HG02763 (cell line): ENCODE measurements around the gene SLC5A10.
"Not testable (repeated sequence)": the region's sequence is repeated elsewhere in the genome, so short reads cannot be mapped to it uniquely, and the experiment has no call there.

Experiments
- ATAC-seq: cut with Tn5 transposase; IDR thresholded peaks from one replicate; pipeline ENCODE4 v1.9.1; 2021; ENCODE audit warnings: mild to moderate bottlenecking, moderate library complexity; ENCODE audit not compliant: unreplicated experiment

The SLC5A10 gene

DNA sequence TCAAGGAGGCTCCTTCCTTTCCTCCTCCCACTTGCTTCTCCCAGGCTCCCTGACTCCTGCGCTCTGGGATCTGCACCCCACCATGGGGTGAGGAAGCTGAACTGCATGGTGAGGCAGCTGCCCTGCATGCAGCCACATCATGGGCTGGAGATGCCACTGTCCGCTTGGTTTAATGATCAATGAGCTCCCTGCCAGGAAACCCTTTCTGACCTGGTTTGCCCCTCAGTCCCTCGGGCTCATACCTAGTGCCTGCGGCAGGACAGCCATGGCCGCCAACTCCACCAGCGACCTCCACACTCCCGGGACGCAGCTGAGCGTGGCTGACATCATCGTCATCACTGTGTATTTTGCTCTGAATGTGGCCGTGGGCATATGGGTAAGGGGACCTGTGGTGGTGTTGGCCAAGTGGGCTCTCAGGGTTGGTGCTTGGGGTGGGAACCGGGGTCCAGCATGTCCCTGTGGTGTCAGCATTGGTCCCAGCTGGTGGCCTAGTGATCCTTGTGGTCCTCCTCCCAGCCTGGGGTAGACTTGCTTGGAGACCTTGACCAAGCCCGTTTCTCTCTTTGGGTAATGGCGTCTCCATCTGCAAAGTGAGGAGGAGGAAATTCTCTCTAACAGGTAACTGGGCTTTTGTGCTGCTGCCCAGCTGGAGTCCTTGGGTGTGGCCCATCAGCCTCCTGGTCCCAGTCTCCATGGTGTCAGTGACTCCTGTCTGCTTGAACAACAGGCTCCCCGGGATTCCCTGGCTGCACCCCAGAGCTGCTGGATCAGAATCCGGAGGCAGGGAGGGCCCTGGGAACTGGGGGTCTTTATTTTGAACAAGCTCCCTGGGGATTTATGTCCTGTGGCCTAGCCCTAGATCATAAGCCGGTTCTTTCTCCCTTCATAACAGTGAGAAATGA is at the start of gene SLC5A10:
Gene SLC5A10 (plus strand): TSS at position 225 of the 902 bp plus-strand sequence. CDS start 41 bp downstream, at position 266.
- ATAC-seq = no peak

DNA sequence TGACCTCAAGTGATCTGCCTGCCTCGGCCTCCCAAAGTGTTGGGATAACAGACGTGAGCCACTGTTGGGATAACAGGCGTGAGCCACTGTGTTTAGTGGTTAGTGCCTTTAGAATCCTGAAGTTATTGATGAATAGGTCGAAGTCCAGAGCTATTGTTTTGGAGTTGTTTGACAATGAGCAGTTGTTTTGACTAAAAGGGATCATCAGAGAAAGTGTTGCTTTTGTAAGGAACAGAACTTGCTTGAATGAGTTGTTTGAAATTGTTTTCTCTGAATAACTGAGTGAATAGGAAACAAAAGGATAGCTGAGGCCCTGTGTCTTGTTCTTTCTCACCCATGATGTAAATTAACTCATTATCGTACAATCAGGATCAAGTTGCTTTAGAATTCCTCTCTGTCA is 47.5 kb upstream of the SLC5A10 start:
- no peak for ATAC-seq

DNA sequence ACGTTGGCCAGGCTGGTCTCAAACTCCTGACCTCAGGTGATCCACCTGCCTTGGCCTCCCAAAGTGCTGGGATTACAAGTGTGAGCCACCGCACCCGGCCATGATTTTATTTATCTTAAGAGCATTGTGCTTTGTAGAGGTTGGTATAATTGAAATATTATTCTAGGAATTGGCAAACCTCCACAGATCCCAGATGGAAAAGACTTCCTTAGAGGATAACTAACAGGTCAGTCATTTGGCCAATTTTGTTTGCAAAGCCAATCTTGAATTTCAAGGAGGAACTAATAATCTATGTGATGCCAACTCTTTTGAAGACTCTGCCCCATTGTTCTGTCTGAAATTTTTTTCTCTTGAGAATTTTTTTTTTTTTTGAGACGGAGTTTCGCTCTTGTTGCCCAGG is 46.7 kb upstream of the SLC5A10 start:
- no peak for ATAC-seq

DNA sequence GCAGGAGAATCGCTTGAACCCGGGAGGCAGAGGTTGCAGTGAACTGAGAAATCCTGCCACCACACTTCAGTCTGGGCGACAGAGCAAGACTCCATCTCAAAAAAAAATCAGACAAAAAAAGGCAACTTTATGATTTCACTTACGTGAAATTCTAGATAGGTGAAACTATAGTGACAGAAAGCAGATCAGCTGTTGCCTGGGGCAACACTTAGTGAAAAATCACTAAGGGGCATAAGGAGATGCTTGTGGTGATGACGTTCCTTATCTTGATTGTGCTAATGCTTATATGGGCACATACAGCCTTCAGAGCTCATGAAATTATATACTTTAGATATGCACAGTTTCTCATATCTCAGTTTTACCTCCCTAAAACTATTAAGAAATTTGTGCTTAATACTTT is 41.6 kb upstream of the SLC5A10 start:
- no peak for ATAC-seq

DNA sequence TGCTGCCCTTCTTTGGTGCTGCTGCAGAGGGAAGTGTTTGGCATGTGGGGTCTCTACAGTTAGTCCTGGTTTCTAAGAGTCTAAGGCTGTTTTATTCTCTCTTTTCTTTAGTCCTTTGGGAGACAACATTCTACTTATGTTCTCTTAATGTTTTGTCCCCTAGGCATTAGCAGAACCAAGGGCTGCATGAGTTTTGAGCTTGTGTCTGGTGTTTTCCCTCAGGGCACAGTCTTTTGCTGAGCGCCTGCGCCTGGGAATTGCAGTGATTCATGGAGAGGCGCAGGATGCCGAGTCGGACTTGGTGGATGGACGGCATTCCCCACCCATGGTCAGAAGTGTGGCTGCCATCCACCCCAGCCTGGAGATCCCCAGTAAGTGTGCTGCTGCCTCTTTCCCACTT is 41.1 kb upstream of the SLC5A10 start:
- ATAC-seq = no peak

DNA sequence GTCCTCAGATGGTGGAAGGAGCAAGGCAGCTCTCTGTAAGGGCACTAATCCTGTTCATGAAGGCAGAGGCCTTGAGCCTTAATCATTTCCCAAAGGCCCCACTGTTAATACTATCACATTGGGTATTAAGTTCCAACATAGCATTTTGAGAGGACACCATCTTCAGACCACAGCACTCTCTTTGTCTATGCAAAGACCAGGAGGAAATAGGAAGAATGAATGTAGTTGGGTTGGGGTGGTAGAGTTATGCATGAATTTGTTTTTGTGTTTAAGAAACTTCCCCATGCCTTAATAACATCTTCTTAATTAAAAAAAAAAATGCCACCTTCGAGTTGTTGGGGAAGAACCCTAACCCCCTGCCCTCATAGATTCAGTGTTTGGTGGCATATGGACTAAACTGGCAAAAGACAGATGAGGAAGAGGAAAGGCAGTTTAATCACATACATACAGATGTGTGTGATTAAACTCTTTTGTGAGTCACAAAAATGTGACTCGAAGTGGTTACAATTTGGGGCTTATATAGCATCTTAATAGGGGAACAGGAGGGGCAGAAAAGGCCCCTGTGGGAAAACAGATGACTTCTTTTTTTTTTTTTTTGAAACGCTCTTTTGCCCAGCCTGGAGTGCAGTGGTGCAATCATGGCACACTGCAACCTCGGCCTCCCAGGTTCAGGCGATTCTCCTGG is 35.0 kb upstream of the SLC5A10 start:
- no peak for ATAC-seq

DNA sequence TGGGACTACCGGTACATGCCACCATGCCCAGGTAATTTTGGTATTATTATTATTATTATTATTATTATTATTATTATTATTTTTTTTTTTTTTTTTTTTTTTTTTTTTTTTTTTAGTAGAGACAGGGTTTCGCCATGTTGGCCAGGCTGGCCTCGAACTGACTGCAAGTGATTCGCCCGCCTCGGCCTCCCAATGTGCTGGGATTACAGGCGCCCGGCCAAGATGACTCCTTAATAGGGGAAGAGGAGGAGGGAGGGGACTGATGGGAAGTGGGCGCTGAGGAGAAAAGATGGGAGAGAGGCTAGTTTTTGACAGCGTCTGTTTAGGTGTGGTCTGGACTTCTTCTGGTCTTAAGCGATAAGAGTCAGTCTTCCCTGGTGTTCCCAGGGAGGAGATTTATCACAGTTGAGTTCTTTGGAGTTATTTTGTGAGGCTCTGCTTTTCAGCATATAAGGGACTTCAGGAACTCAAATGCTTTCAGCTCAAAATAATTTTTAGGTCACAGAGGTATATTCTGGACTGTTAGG is 34.4 kb upstream of the SLC5A10 start:
- ATAC-seq = no peak

DNA sequence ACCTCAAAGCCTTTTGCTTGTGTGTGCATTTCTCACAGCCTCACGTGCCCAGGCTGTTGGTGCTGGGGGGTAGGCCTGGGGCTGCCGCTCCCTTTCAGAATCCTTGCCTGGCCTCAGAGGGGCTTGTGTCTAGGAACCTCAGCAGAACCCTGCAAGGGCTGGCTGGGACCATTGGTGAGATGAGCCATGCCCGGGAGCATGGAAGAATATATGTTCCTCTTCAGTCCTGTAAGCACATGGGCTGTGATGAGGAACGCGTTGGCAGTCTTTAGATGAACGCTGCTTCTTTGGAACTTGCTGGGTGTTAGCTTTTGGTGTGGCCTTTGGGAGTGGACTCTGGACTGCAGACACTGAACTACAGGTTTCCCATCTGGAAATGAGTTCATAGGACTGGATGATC is 32.0 kb upstream of the SLC5A10 start:
- no peak for ATAC-seq

DNA sequence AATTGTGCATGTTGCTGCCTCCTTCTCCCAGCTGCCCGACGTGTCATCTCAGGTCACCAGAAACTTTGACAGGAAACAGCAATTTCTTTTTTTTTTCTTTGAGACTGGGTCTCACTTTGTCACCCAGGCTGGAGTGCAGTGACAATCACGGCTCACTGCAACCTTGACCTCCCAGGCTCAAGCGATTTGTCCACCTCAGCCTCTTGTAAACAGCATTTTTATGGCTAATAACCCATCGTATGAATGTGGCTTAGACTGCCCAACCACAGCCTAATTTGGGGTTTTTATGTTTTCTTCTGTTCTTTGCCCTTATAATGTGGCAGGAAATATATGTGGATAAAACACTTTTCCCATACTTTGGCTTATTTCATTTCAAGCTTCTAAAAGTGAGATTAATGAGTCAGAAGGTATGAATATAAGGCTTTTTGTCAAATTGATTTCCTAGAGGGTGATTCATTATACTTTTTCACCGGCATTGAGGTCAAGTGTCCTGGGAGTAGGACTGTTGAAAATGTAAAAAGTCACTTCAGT is 31.0 kb upstream of the SLC5A10 start:
- peak; percentile 37 for ATAC-seq

DNA sequence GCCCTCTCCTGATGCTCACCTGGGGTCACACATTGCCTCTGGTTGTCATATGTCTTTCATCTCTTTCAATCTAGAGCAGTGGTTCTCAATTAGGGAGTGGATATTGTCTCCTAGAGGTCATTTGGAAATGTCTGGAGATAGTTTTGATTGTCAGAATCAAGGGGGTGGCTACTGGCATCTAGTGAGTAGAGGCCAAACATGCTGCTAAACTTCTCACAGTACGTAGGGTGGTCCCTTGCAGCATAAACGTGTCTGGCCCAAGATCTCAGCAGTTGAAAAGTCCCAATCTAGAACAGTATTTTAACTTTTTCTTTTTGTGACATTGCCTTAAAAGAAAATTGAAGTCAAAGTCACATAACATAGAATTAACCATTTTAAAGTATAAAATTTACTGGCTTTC is 30.5 kb upstream of the SLC5A10 start:
- ATAC-seq = no peak

DNA sequence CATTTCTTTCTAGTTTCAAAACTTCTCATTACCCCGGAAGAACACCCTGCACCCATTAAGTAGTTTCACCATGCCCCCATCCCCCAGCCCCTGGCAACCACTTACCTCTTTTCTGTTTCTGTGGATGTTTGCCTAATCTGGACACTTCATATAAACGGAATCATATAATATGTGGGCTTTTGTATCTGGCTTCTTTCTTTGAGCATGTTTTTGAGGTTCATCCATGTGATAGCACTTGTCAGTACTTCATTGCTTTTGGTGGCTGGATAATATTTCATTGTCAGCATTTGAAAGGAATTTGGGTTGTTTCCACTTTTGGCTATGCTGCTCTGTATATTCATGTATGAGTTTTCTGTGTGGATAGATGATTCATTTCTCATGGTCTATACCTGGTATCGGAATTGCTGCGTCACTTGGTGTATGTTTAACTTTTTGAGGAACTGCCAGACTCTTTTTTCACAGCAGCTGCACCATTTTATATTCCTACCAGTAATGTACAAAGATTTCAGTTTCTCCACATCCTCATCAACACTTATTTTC is 30.0 kb upstream of the SLC5A10 start:
- ATAC-seq = peak; percentile 67

DNA sequence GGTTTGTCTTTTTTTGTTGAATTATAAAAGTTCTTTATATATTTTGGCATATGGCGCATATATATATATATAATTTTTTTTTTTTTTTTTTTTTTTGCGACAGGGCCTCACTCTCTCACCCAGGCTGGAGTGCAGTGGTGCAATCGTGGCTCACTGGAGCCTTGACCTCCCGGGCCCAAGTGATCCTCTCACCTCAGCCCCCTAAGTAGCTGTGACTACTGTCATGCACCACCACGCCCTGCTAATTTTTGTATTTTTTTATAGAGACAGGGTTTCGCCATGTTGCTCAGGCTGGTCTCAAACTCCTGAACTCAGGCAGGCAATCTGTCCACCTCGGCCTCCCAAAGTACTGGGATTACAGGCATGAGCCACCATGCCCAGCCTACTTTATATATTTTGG is 29.4 kb upstream of the SLC5A10 start:
- ATAC-seq = not testable (repeated sequence)

DNA sequence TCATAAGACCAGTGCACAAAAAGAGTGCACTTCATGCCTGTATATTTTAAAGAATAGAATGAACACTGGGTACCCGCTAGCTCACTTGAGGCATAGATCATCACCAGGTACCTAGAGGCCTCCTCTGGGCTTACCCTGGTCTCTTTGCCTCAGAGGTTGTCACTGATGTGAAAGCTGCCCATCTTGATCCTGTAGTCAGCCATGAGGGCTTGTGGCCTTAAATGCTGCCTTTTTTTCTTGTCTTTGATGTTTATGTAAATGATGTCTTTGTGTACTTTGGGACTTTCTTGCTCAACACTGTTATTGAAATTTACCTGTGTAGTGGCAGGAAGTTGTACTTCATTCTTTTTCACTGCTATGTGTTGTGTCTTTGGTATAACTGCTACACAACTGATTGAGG is 26.8 kb upstream of the SLC5A10 start:
- no peak for ATAC-seq

DNA sequence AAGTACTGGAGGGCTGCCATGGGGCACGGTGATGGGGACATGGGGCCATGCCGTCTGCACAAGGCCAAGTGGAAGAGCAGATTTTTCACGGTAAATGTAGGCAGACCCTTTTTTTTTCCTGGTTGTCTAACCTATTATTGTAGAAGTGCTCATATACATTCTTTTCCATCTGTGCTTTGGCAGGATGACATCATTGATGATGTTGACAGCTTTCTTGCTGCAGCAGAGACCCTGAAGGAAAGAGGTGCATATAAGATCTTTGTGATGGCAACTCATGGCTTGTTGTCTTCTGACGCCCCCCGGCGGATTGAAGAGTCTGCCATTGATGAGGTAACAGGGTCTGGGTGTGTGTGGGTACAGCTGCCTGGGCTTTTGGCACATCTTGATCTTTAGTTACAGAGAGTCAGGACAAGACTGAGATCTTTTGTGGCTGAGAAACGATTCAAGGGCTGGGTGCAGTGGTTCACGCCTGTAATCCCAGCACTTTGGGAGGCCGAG is 23.3 kb upstream of the SLC5A10 start:
- ATAC-seq = no peak

DNA sequence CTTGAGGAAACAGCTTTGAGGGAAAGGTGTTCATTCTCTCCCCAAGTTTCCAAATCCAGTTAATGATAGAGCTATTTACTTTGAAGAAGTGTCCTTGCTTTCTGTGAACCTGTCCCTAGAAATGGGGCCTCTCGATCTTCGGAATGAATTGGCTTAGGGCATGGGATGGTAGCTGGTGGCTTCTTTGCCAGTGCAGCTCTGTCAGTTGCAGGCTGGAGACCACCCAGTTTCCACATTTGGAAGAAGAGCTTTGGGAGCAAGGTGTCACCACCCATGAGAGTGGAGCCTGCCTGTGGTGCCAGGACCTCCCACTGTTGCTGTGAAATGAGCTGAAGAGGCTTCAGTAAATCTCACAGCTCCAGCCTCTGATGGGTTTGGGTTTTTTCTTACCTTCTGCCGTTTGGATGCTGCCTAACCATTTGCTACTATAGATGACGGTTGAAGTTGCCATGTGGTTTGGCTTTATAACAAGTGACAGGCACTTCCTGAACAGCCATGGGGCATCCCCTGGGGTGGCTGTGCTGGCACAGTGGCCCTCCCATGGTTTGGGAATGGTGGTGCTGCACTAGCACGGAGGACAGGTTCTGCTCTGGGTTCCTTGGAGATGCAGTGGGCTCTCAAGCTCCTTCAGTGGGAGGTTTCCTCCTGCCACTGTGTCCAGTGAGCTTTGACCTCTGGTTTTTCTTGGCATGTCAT is 19.5 kb upstream of the SLC5A10 start:
- ATAC-seq = no peak

DNA sequence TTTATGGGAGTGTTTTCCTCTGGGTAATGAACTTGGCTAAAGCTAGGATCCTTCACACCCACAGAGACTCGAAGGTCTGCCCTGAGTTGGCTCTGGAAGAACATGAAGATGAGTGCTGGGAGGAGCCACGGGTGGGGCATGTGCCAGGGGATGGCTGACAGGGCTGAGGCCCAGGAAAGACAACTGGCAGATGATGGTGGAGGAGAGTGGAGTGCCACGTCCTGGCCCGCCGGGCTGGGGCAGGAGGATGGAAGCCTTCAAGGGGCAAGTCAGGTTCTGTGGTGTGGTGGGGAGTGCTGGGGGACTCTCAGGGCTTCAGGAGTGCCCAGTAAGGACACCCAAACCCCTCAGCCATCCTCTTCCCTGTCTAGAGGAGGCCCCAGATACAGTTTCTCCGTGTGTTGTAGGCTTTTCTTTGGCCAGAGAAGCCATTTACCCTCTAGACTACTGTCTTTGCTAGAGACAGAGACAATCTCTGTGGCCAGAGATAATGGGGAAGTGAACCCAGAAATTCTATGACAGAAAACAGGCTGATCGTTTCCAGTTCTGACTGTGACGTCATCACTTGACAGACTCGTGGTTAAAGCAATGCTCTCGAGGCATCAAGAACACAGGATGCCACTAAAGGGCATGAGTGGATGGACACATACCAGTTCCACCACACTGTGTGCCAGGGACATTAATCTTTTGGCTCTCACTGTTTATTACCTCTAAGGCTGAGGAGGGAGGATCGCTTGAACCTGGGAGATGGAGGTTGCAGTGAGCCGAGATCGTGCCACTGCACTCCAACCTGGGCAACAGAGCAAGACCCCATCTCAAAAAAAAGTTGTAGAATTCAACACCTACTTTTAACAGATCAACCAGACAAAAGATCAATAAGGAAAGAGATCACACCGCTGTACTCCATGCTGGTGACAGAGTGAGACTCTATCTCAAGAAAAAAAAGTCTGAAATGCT is 18.6 kb upstream of the SLC5A10 start:
- ATAC-seq = no peak

DNA sequence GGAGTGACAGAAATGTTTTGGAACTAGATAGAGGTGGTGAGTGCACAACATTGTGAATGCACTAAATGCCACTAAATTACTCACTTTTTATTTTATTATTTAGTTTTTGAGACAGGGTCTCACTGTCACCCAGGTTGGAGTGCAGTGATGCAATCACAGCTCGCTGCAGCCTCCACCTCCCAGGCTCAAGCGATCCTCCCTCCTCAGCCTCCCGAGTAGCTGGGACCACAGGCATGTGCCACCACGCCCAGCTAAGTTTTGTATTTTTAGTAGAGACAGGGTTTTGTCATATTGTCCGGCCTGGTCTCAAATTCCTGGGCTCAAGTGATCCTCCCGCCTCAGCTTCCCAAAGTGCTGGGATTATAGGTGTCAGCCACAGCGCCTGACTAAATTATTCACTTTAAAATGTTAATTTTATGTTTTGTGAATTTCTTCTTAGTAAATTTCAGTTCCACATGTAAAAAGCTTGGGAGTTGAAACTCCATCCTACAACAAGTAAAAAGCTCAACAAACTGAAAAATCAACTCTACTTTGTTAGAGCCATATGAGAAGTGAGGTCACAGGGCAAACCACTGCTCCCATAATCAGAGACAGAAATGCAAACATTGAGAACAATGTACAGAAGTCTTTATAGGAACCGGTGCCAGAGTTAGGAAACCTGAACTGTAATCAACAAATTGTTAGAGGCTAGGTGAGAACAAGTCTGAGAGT is 13.8 kb upstream of the SLC5A10 start:
- ATAC-seq = no peak

DNA sequence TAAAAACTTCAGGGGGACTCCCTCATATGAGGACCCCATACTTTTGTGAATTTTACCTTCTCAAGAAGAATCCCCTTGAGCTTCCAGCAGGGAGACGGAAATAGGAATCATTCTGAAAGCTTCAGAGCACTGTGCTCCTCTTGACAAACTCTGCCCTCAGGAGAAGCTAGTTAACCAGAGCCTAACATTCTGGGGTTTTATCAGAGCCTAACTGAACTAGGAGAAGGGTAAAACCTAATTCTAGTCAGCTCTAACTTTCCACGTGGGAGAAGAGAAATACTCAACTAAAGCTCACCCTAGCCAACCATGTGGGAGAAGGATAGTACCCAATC is 13.3 kb upstream of the SLC5A10 start:
- no peak for ATAC-seq

DNA sequence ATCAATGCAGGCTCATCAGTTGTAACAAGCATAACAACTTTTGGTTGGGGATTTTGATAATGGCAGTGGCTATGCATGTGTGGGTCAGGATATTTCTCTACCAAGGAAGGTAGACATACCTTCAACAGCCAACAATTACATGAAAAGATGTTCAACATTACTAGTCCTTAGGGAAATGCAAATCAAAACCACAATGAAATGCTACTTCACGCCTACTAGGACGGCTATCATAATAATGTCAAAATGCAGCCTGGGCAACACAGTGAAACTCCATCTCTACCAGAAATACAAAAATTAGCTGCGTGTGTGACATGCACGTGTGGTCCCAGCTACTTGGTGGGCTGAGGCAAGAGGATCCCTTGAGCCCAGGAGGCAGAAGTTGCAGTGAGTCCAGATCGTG is 7.3 kb upstream of the SLC5A10 start:
- ATAC-seq = no peak
